GM12872 (cell line): ENCODE data around the gene CNST.

Experiments
- TF ChIP-seq, protein P1 (sequence below): IDR thresholded peaks from 3 replicates; pipeline ENCODE4 v1.5.1; 2011; ENCODE audit warnings: low read depth, mild to moderate bottlenecking, low read length, moderate library complexity; ENCODE audit not compliant: insufficient read depth

Gene CNST

DNA sequence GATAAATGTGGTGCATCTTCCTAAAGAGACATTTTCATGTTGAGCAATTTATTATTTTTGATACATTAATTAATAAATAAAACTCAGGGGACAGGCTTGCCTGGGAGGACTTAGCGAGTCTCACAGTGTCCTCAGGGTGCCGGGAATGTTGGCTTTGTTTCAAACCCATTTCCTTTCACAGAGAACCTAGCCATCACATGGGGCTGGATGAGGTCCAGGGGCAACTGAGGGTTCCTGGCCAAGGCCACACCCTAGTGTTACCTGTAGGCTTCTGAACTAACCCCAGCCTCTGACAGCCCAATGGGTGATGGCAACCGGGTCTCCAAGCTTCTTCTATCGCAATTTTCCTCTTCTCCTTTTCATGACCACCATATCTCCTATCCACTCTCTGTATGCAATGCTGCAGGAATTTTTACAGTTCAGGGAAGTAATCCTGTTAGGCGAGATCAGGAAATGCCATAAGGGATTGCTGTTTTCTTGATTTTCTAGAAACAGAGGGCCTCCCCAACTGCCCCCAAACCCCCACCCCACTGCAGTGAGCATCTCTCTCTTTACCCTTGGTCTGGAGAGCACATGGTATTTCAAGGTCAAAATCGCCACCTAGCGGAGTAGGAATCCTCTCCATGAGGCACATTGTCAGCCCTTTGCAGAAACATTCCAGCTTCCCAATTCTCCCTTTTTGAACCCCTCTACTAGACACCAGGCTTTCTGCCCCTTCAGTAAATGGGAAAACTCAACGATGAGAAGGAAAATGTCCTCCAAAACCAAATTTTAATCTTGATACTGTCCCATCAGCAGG, 37.1 kb upstream of the CNST start:
- TF ChIP-seq, protein P1, sequence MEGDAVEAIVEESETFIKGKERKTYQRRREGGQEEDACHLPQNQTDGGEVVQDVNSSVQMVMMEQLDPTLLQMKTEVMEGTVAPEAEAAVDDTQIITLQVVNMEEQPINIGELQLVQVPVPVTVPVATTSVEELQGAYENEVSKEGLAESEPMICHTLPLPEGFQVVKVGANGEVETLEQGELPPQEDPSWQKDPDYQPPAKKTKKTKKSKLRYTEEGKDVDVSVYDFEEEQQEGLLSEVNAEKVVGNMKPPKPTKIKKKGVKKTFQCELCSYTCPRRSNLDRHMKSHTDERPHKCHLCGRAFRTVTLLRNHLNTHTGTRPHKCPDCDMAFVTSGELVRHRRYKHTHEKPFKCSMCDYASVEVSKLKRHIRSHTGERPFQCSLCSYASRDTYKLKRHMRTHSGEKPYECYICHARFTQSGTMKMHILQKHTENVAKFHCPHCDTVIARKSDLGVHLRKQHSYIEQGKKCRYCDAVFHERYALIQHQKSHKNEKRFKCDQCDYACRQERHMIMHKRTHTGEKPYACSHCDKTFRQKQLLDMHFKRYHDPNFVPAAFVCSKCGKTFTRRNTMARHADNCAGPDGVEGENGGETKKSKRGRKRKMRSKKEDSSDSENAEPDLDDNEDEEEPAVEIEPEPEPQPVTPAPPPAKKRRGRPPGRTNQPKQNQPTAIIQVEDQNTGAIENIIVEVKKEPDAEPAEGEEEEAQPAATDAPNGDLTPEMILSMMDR: no peak

DNA sequence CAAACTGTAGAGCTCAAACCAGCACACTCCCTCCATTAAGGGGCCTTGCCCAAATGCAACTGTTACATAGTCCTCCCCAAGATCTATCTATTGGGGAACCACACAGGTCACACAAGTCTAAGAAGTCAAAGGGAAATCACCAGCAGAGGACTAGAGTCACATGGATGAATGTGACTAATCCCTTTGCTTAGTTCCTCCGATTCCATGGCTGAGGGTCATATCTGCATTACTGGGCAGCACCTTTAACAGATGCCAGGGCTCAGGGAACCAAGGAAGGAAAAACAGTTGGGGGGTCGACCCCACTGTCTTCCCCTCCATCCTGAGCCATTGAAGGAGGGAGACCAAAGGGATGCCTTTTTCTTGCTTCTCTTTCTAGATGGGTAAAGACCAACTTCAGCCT, 35.8 kb upstream of the CNST start:
- TF ChIP-seq, protein P1: no peak

DNA sequence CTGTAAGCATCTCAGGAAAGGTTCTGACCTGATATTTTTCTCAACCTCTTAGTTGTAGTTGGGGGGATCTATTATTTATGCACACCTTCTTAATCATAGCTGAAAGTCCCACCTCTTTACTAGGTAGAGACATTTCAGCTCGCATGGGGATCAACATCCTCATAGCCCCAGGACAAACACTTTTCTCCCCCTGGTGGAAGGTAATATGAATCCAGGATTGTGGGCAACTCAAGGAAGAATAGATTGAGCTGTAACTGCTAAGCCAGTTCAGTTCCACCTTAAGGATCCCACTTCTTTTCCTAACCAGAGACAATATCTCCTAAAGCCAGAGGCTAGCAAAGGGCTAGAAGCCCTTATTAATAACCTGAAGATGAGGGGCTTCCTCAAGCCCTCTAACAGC, 33.7 kb upstream of the CNST start:
- TF ChIP-seq, protein P1: no peak

DNA sequence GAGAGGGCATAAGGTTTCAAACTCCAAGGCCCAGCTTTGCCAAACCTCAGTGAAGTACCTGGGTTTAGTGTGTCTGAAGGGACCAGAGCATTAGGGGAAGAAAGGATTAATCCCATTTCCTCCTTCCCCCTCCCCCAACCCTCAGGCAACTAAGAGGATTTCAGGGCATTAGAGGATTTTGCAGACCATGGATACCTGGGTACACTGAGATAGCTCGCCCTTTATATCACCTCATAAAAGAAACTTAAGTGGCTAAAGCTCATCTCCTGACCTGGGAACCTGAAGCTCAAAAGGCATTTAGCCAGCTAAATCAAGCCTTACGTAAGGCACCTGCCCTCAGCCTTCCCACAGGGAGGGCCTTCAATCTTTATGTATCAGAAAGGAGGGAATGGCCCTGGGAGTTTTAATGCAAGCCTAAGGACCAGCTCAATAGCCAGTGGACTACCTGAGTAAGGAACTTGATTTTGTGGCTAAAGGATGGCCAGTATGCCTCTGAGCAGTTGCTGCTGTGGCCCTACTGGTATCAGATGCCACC, 32.8 kb upstream of the CNST start:
- TF ChIP-seq, protein P1: no peak

DNA sequence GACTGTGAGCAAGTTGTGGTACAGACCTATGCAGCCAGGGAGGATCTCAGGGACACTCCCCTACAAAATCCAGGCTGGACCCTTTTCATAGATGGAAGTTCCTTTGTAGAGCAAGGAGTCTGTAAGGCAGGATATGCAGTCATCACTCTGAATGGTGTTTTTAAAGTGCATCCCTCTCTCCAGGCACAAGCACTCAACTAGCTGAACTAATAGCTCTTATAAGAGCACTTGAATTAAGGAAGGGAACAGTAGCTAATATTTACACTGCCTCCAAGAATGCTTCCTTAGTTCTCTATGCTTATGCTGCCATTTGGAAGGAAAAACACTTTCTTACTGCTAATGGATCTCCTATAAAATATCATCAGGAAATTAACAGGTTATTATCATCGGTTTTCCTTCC, 32.1 kb upstream of the CNST start:
- TF ChIP-seq, protein P1: no peak

DNA sequence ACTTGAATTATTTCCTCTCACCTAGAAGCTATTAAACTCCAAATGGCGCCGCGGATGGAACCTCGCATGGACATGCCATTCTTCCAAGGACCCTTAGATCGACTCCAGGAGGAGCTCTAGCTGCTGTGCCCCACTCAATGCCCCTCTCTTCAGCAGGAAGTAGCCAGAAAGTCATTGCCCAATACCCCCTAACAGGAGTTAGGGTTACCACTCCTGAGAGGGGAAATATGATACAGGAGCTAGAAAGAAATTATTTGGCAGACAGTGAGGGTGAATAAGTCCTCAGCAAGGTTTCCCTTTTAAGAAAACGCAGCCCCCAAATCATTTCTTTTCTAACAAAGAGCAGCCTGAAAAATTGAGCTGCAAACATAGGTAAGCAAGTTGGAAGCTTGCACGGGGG, 28.8 kb upstream of the CNST start:
- TF ChIP-seq, protein P1: no peak

DNA sequence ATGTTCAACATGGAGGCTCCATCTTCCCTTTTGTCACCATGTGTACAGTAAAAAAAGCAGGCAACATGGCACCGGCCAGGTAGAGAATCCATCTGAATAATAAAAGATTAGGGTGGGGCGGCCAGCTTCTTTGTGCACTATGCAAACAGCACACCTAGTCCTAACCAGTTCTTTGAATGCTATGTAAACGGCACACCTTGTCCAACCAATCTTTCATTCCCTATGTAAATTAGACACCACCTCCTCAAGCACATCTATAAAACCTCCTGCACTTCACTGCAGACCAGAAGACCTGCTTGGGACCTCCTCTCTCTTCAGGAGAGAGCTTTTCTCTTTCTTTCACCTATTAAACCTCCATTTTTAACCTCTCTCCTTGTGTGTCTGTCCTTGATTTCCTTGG, 28.4 kb upstream of the CNST start:
- TF ChIP-seq, protein P1: no peak
